HCT116 (cell line): ENCODE results near the gene CACNA1E.

Experiments
- CEBPB ChIP-seq: IDR thresholded peaks from 2 replicates; pipeline ENCODE4 v1.6.1; 2012; ENCODE audit warnings: low read depth
- EGR1 ChIP-seq: IDR thresholded peaks from 2 replicates; pipeline ENCODE4 v1.6.1; 2012; ENCODE audit warnings: low read depth
- EZH2 ChIP-seq: fragments of 200-600 bp; sonication (generic); IDR thresholded peaks from 2 replicates; pipeline ENCODE4 v1.6.1; 2017; ENCODE audit warnings: antibody characterized with exemption, mixed run types
- EZH2phosphoT487 ChIP-seq: fragments of 200-600 bp; IDR thresholded peaks from 2 replicates; pipeline ENCODE4 v1.6.1; 2018; ENCODE audit warnings: antibody characterized with exemption, borderline replicate concordance
- MAX ChIP-seq: IDR thresholded peaks from 2 replicates; pipeline ENCODE4 v1.6.1; 2012
- POLR2A ChIP-seq: IDR thresholded peaks from 2 replicates; pipeline ENCODE4 v1.7.0; 2011; ENCODE audit warnings: borderline replicate concordance; ENCODE audit not compliant: insufficient read depth, insufficient read length; ENCODE audit errors: extremely low read depth
- POLR2AphosphoS5 ChIP-seq: IDR thresholded peaks from 2 replicates; pipeline ENCODE4 v1.6.1; 2011; ENCODE audit warnings: mild to moderate bottlenecking, low read depth, low read length, moderate library complexity
- RAD21 ChIP-seq: IDR thresholded peaks from 2 replicates; pipeline ENCODE4 v1.6.1; 2012; ENCODE audit warnings: low read depth, mild to moderate bottlenecking
- SP1 ChIP-seq: IDR thresholded peaks from 2 replicates; pipeline ENCODE4 v1.6.1; 2012; ENCODE audit warnings: low read depth
- TCF7L2 ChIP-seq: IDR thresholded peaks from 2 replicates; pipeline ENCODE4 v1.7.0; 2011; ENCODE audit warnings: borderline replicate concordance, inconsistent platforms; ENCODE audit not compliant: insufficient read depth, insufficient read length; ENCODE audit errors: extremely low read depth
- YY1 ChIP-seq: IDR thresholded peaks from 2 replicates; pipeline ENCODE4 v1.6.1; 2011; ENCODE audit warnings: low read length, low read depth, moderate library complexity, mild to moderate bottlenecking; ENCODE audit not compliant: insufficient replicate concordance; ENCODE audit errors: extremely low read depth
- TF ChIP-seq, protein P1 (sequence below), 3 experiments: fragments of 200-600 bp in 1 of 3; sonication (generic) in 1 of 3; IDR thresholded peaks in 2 of 3; conservative IDR thresholded peaks in 1 of 3; 2 replicates each; pipeline ENCODE4 v1.5.1; 2012 to 2017; ENCODE audit warnings: low read depth in 2 of 3, low read length in 2 of 3, antibody characterized with exemption in 1 of 3, borderline replicate concordance in 1 of 3, control low read depth in 1 of 3, mild to moderate bottlenecking in 1 of 3, mixed read lengths in 1 of 3, mixed run types in 1 of 3, moderate library complexity in 1 of 3; ENCODE audit not compliant: insufficient read depth in 1 of 3

DNA sequence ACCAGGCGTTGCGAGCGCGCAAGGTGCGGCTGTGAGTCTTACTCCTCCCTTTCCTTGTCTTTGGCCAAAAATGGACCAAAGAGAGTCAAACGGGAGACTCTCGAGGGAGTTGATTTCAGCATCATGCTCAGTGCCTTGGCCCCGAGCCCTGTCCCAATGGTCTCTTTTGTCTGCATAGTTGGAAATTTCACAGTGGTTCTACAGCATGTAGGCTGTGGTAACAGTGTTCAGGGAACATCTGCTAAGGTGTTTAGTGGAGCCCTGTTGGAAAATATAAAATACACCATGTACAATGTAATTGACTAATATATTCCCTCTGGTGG, 2.7 kb downstream of the CACNA1E start:
- TF ChIP-seq POLR2AphosphoS5 (no peak), EZH2 (no peak), MAX (no peak), SP1 (no peak), POLR2A (no peak), RAD21 (no peak), TCF7L2 (no peak), CEBPB (no peak), YY1 (no peak), EZH2phosphoT487 (no peak), EGR1 (no peak)
- TF ChIP-seq, protein P1, sequence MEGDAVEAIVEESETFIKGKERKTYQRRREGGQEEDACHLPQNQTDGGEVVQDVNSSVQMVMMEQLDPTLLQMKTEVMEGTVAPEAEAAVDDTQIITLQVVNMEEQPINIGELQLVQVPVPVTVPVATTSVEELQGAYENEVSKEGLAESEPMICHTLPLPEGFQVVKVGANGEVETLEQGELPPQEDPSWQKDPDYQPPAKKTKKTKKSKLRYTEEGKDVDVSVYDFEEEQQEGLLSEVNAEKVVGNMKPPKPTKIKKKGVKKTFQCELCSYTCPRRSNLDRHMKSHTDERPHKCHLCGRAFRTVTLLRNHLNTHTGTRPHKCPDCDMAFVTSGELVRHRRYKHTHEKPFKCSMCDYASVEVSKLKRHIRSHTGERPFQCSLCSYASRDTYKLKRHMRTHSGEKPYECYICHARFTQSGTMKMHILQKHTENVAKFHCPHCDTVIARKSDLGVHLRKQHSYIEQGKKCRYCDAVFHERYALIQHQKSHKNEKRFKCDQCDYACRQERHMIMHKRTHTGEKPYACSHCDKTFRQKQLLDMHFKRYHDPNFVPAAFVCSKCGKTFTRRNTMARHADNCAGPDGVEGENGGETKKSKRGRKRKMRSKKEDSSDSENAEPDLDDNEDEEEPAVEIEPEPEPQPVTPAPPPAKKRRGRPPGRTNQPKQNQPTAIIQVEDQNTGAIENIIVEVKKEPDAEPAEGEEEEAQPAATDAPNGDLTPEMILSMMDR (IDR thresholded peaks at IDR 0.05 in 2 of 3, conservative IDR thresholded peaks at IDR 0.05 in 1 of 3; ENCODE audit: borderline replicate concordance in 1 of 3, insufficient read depth in 1 of 3, low read depth in 2 of 3, low read length in 2 of 3) = no peak
